H1 (cell line): ENCODE results near the gene ILK. TPM values are rescaled to one million over a fixed set of nuclear protein-coding genes. Genes with fewer than 3 reads are reported as not detected.

Source experiments
- CTCF ChIA-PET: fragments of 300-600 bp; sonication (Branson Sonifier 250); formaldehyde crosslinking; loops from one replicate; lab custom pipeline; 2021; ENCODE audit not compliant: partially characterized antibody; lab: Charles Lee
- POLR2A ChIA-PET: fragments of 300-600 bp; sonication (Branson Sonifier 250); formaldehyde crosslinking; loops from one replicate; lab custom pipeline; 2021; ENCODE audit warnings: inconsistent platforms; ENCODE audit not compliant: partially characterized antibody; lab: Charles Lee
- DNase-seq, 2 experiments: peaks; one replicate each; pipeline versions ENCODE4 v3.0.0 to v3.0.0-alpha.2; 2010 to 2022; ENCODE audit warnings: low spot score in 2 of 2, low read depth in 1 of 2, mixed read lengths in 1 of 2
- FAIRE-seq: peaks from 2 replicates; lab custom pipeline; 2011; peaks lifted over from hg19 to GRCh38; lab: Jason Lieb, UNC
- H2AFZ ChIP-seq: 2 replicates; pipeline ENCODE4 v1.8.1; 2012; ENCODE audit warnings: low read length, inconsistent platforms
- H2AK5ac ChIP-seq: 2 replicates; pipeline ENCODE4 v1.6.1; 2013; ENCODE audit warnings: low read depth, low read length
- H2BK120ac ChIP-seq: replicated peaks from 2 replicates; pipeline ENCODE3; 2013; ENCODE audit warnings: low read depth, low read length, inconsistent platforms
- H2BK12ac ChIP-seq: 2 replicates; pipeline ENCODE4 v1.6.1; 2013; ENCODE audit warnings: low read depth, low read length
- H2BK15ac ChIP-seq: 2 replicates; pipeline ENCODE4 v1.6.1; 2013; ENCODE audit warnings: low read length
- H2BK20ac ChIP-seq: 2 replicates; pipeline ENCODE4 v1.6.1; 2013; ENCODE audit warnings: low read length
- H2BK5ac ChIP-seq: 2 replicates; pipeline ENCODE4 v1.6.1; 2013; ENCODE audit warnings: low read depth, low read length
- H3K14ac ChIP-seq: 2 replicates; pipeline ENCODE4 v1.6.1; 2013; ENCODE audit warnings: inconsistent platforms; ENCODE audit not compliant: insufficient read length
- H3K18ac ChIP-seq: 2 replicates; pipeline ENCODE4 v1.6.1; 2013; ENCODE audit warnings: low read length; ENCODE audit errors: extremely low read depth
- H3K23ac ChIP-seq: 2 replicates; pipeline ENCODE4 v1.6.1; 2013; ENCODE audit warnings: inconsistent platforms; ENCODE audit not compliant: insufficient read length
- H3K23me2 ChIP-seq: 2 replicates; pipeline ENCODE4 v1.6.1; 2013; ENCODE audit warnings: low read depth, low read length
- H3K27ac ChIP-seq: 2 replicates; pipeline ENCODE4 v1.6.1; 2011; ENCODE audit warnings: low read depth, low read length, inconsistent platforms
- H3K27me3 ChIP-seq, 4 experiments: replicated peaks in 1 of 4; 1 replicate in 1 of 4; 2 replicates in 3 of 4; pipeline versions ENCODE4 v1.6.1 to v1.8.1; 2011 to 2013; ENCODE audit warnings: low read length in 3 of 4, mild to moderate bottlenecking in 3 of 4, inconsistent platforms in 2 of 4, mixed read lengths in 2 of 4, moderate library complexity in 1 of 4; ENCODE audit not compliant: control insufficient read depth in 3 of 4, insufficient read depth in 3 of 4; ENCODE audit errors: extremely low read depth in 1 of 4
- H3K36me3 ChIP-seq, 4 experiments: 2 replicates each; pipeline versions ENCODE4 v1.6.1 to v1.8.1; 2011 to 2013; ENCODE audit warnings: mild to moderate bottlenecking in 4 of 4, low read length in 3 of 4, moderate library complexity in 2 of 4, control low read depth in 1 of 4, inconsistent platforms in 1 of 4; ENCODE audit not compliant: insufficient read depth in 4 of 4, control insufficient read depth in 2 of 4
- H3K4ac ChIP-seq: replicated peaks from 2 replicates; pipeline ENCODE3; 2013; ENCODE audit warnings: low read length, low read depth, mixed read lengths, inconsistent platforms; ENCODE audit not compliant: insufficient read length
- H3K4me1 ChIP-seq, 4 experiments: replicated peaks in 1 of 4; 1 replicate in 1 of 4; 2 replicates in 3 of 4; pipeline versions ENCODE4 v1.6.1 to v1.8.1; 2011 to 2013; ENCODE audit warnings: low read length in 3 of 4, inconsistent platforms in 2 of 4, mixed read lengths in 1 of 4; ENCODE audit not compliant: insufficient read depth in 4 of 4, control insufficient read depth in 3 of 4
- H3K4me2 ChIP-seq, 2 experiments: 2 replicates each; pipeline versions ENCODE4 v1.6.1 to v1.8.1; 2011 to 2013; ENCODE audit warnings: low read depth in 2 of 2, low read length in 2 of 2, control low read depth in 1 of 2, inconsistent platforms in 1 of 2, mild to moderate bottlenecking in 1 of 2; ENCODE audit not compliant: insufficient read depth in 1 of 2
- H3K4me3 ChIP-seq, 4 experiments: fragments of 200-600, 300-600 bp in 1 of 4; sonication (generic), shearing (Covaris generic), sonication (Bioruptor Twin) in 1 of 4; 2 replicates each; pipeline versions ENCODE4 v1.5.1 to v1.8.1; 2011 to 2016; ENCODE audit warnings: low read length in 4 of 4, low read depth in 3 of 4, control low read depth in 2 of 4, inconsistent platforms in 2 of 4, mild to moderate bottlenecking in 2 of 4, mixed read lengths in 1 of 4, moderate library complexity in 1 of 4; ENCODE audit not compliant: insufficient read depth in 2 of 4; ENCODE audit errors: extremely low read depth in 1 of 4
- H3K56ac ChIP-seq: replicated peaks from 2 replicates; pipeline ENCODE3; 2013; ENCODE audit warnings: low read depth, mild to moderate bottlenecking, mixed read lengths, low read length, inconsistent platforms; ENCODE audit not compliant: insufficient read length
- H3K79me1 ChIP-seq: 2 replicates; pipeline ENCODE4 v1.6.1; 2013; ENCODE audit warnings: low read depth, low read length, control low read depth
- H3K79me2 ChIP-seq, 2 experiments: 2 replicates each; pipeline versions ENCODE4 v1.6.1 to v1.8.1; 2012 to 2013; ENCODE audit warnings: low read length in 2 of 2, mild to moderate bottlenecking in 2 of 2, inconsistent platforms in 1 of 2; ENCODE audit not compliant: insufficient read depth in 2 of 2, control insufficient read depth in 1 of 2
- H3K9ac ChIP-seq, 4 experiments: replicated peaks in 1 of 4; 1 replicate in 1 of 4; 2 replicates in 3 of 4; pipeline versions ENCODE4 v1.6.1 to v1.8.1; 2011 to 2013; ENCODE audit warnings: low read depth in 3 of 4, low read length in 3 of 4, control low read depth in 2 of 4, mild to moderate bottlenecking in 2 of 4, moderate library complexity in 2 of 4, inconsistent platforms in 1 of 4; ENCODE audit errors: extremely low read depth in 1 of 4
- H3K9me3 ChIP-seq, 2 experiments: 2 replicates each; pipeline versions ENCODE4 v1.6.1 to v1.8.1; 2012 to 2013; ENCODE audit warnings: mild to moderate bottlenecking in 2 of 2, moderate library complexity in 2 of 2, control low read depth in 1 of 2, inconsistent platforms in 1 of 2, low read depth in 1 of 2, low read length in 1 of 2, mixed read lengths in 1 of 2; ENCODE audit not compliant: insufficient read depth in 2 of 2
- H4K20me1 ChIP-seq, 2 experiments: replicated peaks in 1 of 2; 2 replicates each; pipeline versions ENCODE3 to v1.8.1; 2011 to 2013; ENCODE audit warnings: inconsistent platforms in 2 of 2, low read length in 2 of 2, mild to moderate bottlenecking in 1 of 2; ENCODE audit not compliant: insufficient read depth in 2 of 2, control insufficient read depth in 1 of 2
- H4K5ac ChIP-seq: 2 replicates; pipeline ENCODE4 v1.6.1; 2013; ENCODE audit warnings: low read length, low read depth, mixed read lengths, inconsistent platforms; ENCODE audit not compliant: insufficient read length
- H4K8ac ChIP-seq: 2 replicates; pipeline ENCODE4 v1.8.0; 2013; ENCODE audit warnings: mild to moderate bottlenecking, moderate library complexity, low read length, inconsistent platforms; ENCODE audit not compliant: insufficient read depth; ENCODE audit errors: extremely low read depth
- H4K91ac ChIP-seq: replicated peaks from 2 replicates; pipeline ENCODE3; 2013; ENCODE audit warnings: low read length, mixed read lengths, inconsistent platforms; ENCODE audit not compliant: insufficient read length
- POU5F1 ChIP-seq: IDR thresholded peaks from 2 replicates; pipeline ENCODE4 v1.6.1; 2011; ENCODE audit warnings: low read depth, mild to moderate bottlenecking, low read length, moderate library complexity
- WGBS, 2 experiments: shearing (Covaris generic) in 1 of 2; methylation state at CpG; one replicate each; pipeline versions ENCODE4 v1.1.6 to v1.1.7; 2013 to 2015; ENCODE audit warnings: low lambda C conversion rate in 2 of 2, mixed read lengths in 2 of 2, inconsistent platforms in 1 of 2, low coverage in 1 of 2, missing lambda C conversion rate in 1 of 2; ENCODE audit not compliant: insufficient replicate concordance in 2 of 2, insufficient coverage in 1 of 2, insufficient read length in 1 of 2; ENCODE audit errors: extremely low coverage in 1 of 2, missing lambda C conversion rate in 1 of 2; 5-methylcytosine and 5-hydroxymethylcytosine counted together
- polyA plus RNA-seq, 7 experiments: library from polyadenylated mRNA; depleted of rRNA in 3 of 7; stranded (reverse) in 5 of 7; unstranded in 2 of 7; fragments of >200 nt in 5 of 7; fragments of 200-250 nt in 2 of 7; gene quantifications; 1 replicate in 5 of 7; 2 replicates in 1 of 7; 4 replicates in 1 of 7; pipeline versions ENCODE4 v1.2.1 to v1.2.3, GENCODE V29; 2011 to 2013; ENCODE audit warnings: missing spikeins in 2 of 7, mixed read lengths in 2 of 7
- total RNA-seq: library from RNA; stranded (reverse); fragmentation: NEBNext Ultra II Directional; extraction: Animal tissue kit (Norgen Biotek cat#: 25700); gene quantifications from 2 replicates; pipeline ENCODE4 v1.2.1, GENCODE V29; 2021

The ILK gene
- total and polyA plus RNA-seq, 2 of the 8 experiments (the other 6 are each of a cell fraction or from before 2014, with no cell fraction given): 91.4 to 132 TPM

GRCh38 chr11:6635082-6635932 lies 31.7 kb downstream of the ILK start:
- no peak overlapping the region for H3K9ac ChIP-seq
- peaks cover 1 to 7% of the 10 kb centered on the region in 2 experiments for H4K20me1 ChIP-seq
- H4K8ac ChIP-seq: no peak overlapping the region
- DNase-seq: no peak
- H2BK120ac ChIP-seq: no peak overlapping the region
- no peak for TF ChIP-seq POU5F1
- TF ChIP-seq, all 59 proteins: peak for 0
- WGBS, 2 experiments: 84% methylated on average over 10 of the region's 10 CpGs; no CpG with 5 or more reads in 1 of the 2 experiments
- Histone ChIP-seq H3K18ac (no peak overlapping the region), H2BK15ac (no peak overlapping the region), H3K27me3 (peaks cover 5 to 22% (median 17%) of the 10 kb centered on the region in 4 experiments), H3K79me2 (no peaks in the 10 kb centered on the region), H3K56ac (no peak overlapping the region), H3K4me2 (no peak overlapping the region), H3K36me3 (no peaks in the 10 kb centered on the region; a peak in 1 of 8 replicates), H2BK12ac (no peak overlapping the region), H3K23ac (no peak overlapping the region), H2AK5ac (no peak overlapping the region), H2AFZ (no peak overlapping the region), H3K14ac (no peak overlapping the region), H2BK20ac (no peak overlapping the region), H3K9me3 (no peaks in the 10 kb centered on the region), H4K5ac (no peak overlapping the region), H4K91ac (no peak overlapping the region), H3K4me1 (peaks cover 0 to 3% (median 0%) of the 10 kb centered on the region in 4 experiments; a peak in 2 of 7 replicates), H3K4ac (no peak overlapping the region), H3K79me1 (no peaks in the 10 kb centered on the region), H2BK5ac (no peak overlapping the region), H3K27ac (no peak overlapping the region), H3K4me3 (no peak overlapping the region), H3K23me2 (peaks cover 5% of the 10 kb centered on the region)
- ChIA-PET POLR2A (interaction anchor here (0.6 to 1.3 kb wide), 5 partner anchors 12 to 253 kb away, joined by 3 to 5 read pairs (median 3); partner anchors contain the start of genes MRPL17 and TAF10), CTCF (interaction anchor here (0.6 to 1.7 kb wide), 4 partner anchors 16 to 66 kb away, joined by 3 to 7 read pairs (median 5); partner anchors contain the start of gene TPP1)
- FAIRE-seq: no peak
